K562 (cell line): Measurements from ENCODE around the gene NACA. TPM values are rescaled to one million over a fixed set of nuclear protein-coding genes. Genes with fewer than 3 reads are reported as not detected.

Source experiments
- C11orf30 ChIP-seq: fragments of 450-650 bp; IDR thresholded peaks from 2 replicates; pipeline ENCODE4 v1.6.1; 2016; ENCODE audit warnings: low read depth, mild to moderate bottlenecking
- CREB1 ChIP-seq, 2 experiments: sonication (generic) in 1 of 2; formaldehyde crosslinking in 1 of 2; IDR thresholded peaks; 2 replicates each; pipeline versions ENCODE4 v1.6.1 to v1.8.0; 2012 to 2022; ENCODE audit warnings: inconsistent platforms in 1 of 2, mild to moderate bottlenecking in 1 of 2, missing genetic modification reagents in 1 of 2, moderate library complexity in 1 of 2
- EZH2 ChIP-seq: IDR thresholded peaks from 2 replicates; pipeline ENCODE4 v1.6.1; 2012; ENCODE audit warnings: low read depth, mild to moderate bottlenecking, inconsistent platforms, low read length, borderline replicate concordance
- KAT8 ChIP-seq: fragments of 450-650 bp; IDR thresholded peaks from 2 replicates; pipeline ENCODE4 v1.6.1; 2016; ENCODE audit warnings: low read depth, mild to moderate bottlenecking
- NCOR1 ChIP-seq: fragments of 450-650 bp; IDR thresholded peaks from 2 replicates; pipeline ENCODE4 v1.6.1; 2016; ENCODE audit warnings: mild to moderate bottlenecking, moderate library complexity
- NRF1 ChIP-seq, 2 experiments: fragments of 450-650 bp; IDR thresholded peaks in 1 of 2; conservative IDR thresholded peaks in 1 of 2; 2 replicates each; pipeline ENCODE4 v1.6.1; 2014; ENCODE audit warnings: mild to moderate bottlenecking in 2 of 2
- POLR2AphosphoS5 ChIP-seq: IDR thresholded peaks from 2 replicates; pipeline ENCODE4 v1.6.1; 2011; ENCODE audit warnings: mild to moderate bottlenecking, low read depth, low read length, moderate library complexity; ENCODE audit not compliant: control insufficient read depth, insufficient read depth
- PPARD ChIP-seq: fragments of 250-450 bp; sonication (Bioruptor Pico); IDR thresholded peaks from 2 replicates; pipeline ENCODE4 v1.8.0; 2022; ENCODE audit warnings: inconsistent platforms, mild to moderate bottlenecking, moderate library complexity
- RBM34 ChIP-seq: fragments of 200-400 bp; formaldehyde crosslinking; IDR thresholded peaks from 2 replicates; pipeline ENCODE4 v1.6.1; 2018; ENCODE audit warnings: low read length, borderline replicate concordance; ENCODE audit not compliant: insufficient read depth
- SIN3A ChIP-seq, 2 experiments: fragments of 150-350 bp in 1 of 2; IDR thresholded peaks; 2 replicates each; pipeline ENCODE4 v1.6.1; 2011 to 2016; ENCODE audit warnings: borderline replicate concordance in 2 of 2, low read depth in 2 of 2, low read length in 2 of 2, mild to moderate bottlenecking in 2 of 2, moderate library complexity in 2 of 2; ENCODE audit not compliant: control insufficient read depth in 1 of 2
- SMAD1 ChIP-seq: fragments of 150-350 bp; IDR thresholded peaks from 2 replicates; pipeline ENCODE4 v1.6.1; 2014; ENCODE audit warnings: low read length, low read depth; ENCODE audit not compliant: partially characterized antibody
- SREBF2 ChIP-seq: sonication (generic); formaldehyde crosslinking; IDR thresholded peaks from 2 replicates; pipeline ENCODE4 v1.4.0; 2020; ENCODE audit warnings: mild to moderate bottlenecking, missing genetic modification reagents
- ZBED1 ChIP-seq: IDR thresholded peaks from 2 replicates; pipeline ENCODE4 v1.6.1; 2014
- polyA plus RNA-seq, 8 experiments: library from polyadenylated mRNA; depleted of rRNA in 4 of 8; stranded (reverse) in 5 of 8; unstranded in 3 of 8; fragments of >200 nt; fragmentation: Nextera tagmentation in 2 of 8; fragmentation: Illumina TruSeq in 1 of 8; extraction: Ambion mirVana in 2 of 8; extraction: Trizol in 1 of 8; gene quantifications; 2 replicates each; pipeline versions ENCODE4 v1.2.1 to v1.2.3, GENCODE V29; 2011 to 2014; ENCODE audit warnings: inconsistent platforms in 1 of 8, missing spikeins in 1 of 8
- total RNA-seq, 7 experiments: library from RNA; depleted of rRNA in 6 of 7; stranded (reverse); fragments of >200 nt in 6 of 7; fragmentation: Illumina TruSeq in 2 of 7; extraction: Trizol in 2 of 7; gene quantifications; 2 replicates each; pipeline versions ENCODE4 v1.2.1 to v1.2.3, GENCODE V29; 2011 to 2021; ENCODE audit warnings: low replicate concordance in 1 of 7
- TF ChIP-seq, protein P1 (sequence below): fragments of 250-450 bp; sonication (Bioruptor Pico); IDR thresholded peaks from 2 replicates; pipeline ENCODE4 v1.5.0; 2021; ENCODE audit warnings: mild to moderate bottlenecking, borderline replicate concordance
- TF ChIP-seq, protein P2 (sequence below): IDR thresholded peaks from 3 replicates; pipeline ENCODE4 v1.6.1; 2011; ENCODE audit warnings: borderline replicate concordance, mild to moderate bottlenecking; ENCODE audit not compliant: insufficient read length, insufficient read depth
- TF ChIP-seq, protein P3 (sequence below): fragments of 450-650 bp; formaldehyde crosslinking; IDR thresholded peaks from 2 replicates; pipeline ENCODE4 v1.4.0; 2022; ENCODE audit warnings: missing genetic modification characterization
- TF ChIP-seq, protein P4 (sequence below): fragments of 450-650 bp; IDR thresholded peaks from 2 replicates; pipeline ENCODE4 v1.6.1; 2017; ENCODE audit warnings: antibody characterized with exemption, mild to moderate bottlenecking

The NACA gene
- total and polyA plus RNA-seq, 9 of the 15 experiments (the other 6 are each of a cell fraction or from before 2014, with no cell fraction given), result 1,030 to 2,416 (median 1,645) TPM

DNA sequence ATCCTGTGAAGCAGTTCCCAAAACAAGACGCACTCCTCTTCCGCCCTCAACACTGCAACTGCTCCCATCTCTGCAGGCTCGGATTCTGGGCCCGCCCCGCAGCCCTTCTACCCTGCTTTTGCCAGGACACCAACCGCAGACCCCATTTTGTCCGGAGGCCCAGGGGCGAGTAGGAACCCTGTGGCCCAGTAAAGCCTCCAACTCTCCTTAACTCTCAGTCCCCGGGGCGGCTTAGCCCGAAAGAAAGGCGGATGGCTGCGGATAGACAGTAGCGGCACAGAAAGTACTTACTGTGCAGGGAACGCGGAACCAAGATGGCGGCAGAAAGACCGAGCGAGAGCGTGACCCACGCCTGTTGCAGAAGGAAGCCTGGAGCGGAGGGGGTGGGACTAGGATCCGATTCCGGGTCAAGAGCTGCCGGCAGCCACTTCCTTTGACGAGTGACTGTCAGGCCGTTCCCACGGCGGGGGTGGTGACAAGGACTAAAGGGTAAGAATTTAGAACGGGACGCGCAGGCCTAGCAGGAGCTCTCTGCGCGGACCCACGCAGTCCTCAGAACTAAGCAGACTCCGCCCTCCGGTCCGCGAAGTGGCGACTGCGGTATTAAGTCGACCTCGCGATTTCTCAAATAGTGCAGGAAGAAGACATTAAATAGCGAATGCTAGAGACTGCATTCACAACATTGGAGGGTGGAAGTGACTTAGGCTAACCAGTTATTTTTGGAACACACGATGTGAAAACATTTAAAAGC, at the start of gene NACA (continued):
- TF ChIP-seq, protein P1, sequence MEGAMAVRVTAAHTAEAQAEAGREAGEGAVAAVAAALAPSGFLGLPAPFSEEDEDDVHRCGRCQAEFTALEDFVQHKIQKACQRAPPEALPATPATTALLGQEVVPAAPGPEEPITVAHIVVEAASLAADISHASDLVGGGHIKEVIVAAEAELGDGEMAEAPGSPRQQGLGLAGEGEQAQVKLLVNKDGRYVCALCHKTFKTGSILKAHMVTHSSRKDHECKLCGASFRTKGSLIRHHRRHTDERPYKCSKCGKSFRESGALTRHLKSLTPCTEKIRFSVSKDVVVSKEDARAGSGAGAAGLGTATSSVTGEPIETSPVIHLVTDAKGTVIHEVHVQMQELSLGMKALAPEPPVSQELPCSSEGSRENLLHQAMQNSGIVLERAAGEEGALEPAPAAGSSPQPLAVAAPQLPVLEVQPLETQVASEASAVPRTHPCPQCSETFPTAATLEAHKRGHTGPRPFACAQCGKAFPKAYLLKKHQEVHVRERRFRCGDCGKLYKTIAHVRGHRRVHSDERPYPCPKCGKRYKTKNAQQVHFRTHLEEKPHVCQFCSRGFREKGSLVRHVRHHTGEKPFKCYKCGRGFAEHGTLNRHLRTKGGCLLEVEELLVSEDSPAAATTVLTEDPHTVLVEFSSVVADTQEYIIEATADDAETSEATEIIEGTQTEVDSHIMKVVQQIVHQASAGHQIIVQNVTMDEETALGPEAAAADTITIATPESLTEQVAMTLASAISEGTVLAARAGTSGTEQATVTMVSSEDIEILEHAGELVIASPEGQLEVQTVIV (CRISPR knock-in tag), result no peak
- TF ChIP-seq C11orf30 (peak; percentile 51), KAT8 (peak; percentile 86), POLR2AphosphoS5 (peak; percentile 96), ZBED1 (peak; percentile 81; the same call in 1 of the 2 replicates), NRF1 (conservative IDR thresholded peaks at IDR 0.05 in 1 of 2, IDR thresholded peaks at IDR 0.05 in 1 of 2) (peak; percentile 94 to 95), RBM34 (no peak), SIN3A (IDR thresholded peaks at IDR 0.05; ENCODE audit: borderline replicate concordance in 2 of 2, control insufficient read depth in 1 of 2, low read depth in 2 of 2, low read length in 2 of 2) (peak; percentile 36 to 71; a peak in 1 of 4 replicates), NCOR1 (0 out of 2 replicates have a peak, but pooled peaks have one; percentile 58), SREBF2 (CRISPR knock-in tag) (no peak), CREB1 (IDR thresholded peaks at IDR 0.05) (0 out of 2 replicates have a peak, but pooled peaks have one; percentile 15), CREB1 (CRISPR knock-in tag; IDR thresholded peaks at IDR 0.05) (peak; percentile 74), EZH2 (no peak), PPARD (CRISPR knock-in tag) (no peak), SMAD1 (peak; percentile 89)
- TF ChIP-seq, protein P2, sequence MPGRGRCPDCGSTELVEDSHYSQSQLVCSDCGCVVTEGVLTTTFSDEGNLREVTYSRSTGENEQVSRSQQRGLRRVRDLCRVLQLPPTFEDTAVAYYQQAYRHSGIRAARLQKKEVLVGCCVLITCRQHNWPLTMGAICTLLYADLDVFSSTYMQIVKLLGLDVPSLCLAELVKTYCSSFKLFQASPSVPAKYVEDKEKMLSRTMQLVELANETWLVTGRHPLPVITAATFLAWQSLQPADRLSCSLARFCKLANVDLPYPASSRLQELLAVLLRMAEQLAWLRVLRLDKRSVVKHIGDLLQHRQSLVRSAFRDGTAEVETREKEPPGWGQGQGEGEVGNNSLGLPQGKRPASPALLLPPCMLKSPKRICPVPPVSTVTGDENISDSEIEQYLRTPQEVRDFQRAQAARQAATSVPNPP, result no peak
- TF ChIP-seq, protein P3, sequence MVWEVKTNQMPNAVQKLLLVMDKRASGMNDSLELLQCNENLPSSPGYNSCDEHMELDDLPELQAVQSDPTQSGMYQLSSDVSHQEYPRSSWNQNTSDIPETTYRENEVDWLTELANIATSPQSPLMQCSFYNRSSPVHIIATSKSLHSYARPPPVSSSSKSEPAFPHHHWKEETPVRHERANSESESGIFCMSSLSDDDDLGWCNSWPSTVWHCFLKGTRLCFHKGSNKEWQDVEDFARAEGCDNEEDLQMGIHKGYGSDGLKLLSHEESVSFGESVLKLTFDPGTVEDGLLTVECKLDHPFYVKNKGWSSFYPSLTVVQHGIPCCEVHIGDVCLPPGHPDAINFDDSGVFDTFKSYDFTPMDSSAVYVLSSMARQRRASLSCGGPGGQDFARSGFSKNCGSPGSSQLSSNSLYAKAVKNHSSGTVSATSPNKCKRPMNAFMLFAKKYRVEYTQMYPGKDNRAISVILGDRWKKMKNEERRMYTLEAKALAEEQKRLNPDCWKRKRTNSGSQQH (CRISPR knock-in tag), result no peak
- TF ChIP-seq, protein P4, sequence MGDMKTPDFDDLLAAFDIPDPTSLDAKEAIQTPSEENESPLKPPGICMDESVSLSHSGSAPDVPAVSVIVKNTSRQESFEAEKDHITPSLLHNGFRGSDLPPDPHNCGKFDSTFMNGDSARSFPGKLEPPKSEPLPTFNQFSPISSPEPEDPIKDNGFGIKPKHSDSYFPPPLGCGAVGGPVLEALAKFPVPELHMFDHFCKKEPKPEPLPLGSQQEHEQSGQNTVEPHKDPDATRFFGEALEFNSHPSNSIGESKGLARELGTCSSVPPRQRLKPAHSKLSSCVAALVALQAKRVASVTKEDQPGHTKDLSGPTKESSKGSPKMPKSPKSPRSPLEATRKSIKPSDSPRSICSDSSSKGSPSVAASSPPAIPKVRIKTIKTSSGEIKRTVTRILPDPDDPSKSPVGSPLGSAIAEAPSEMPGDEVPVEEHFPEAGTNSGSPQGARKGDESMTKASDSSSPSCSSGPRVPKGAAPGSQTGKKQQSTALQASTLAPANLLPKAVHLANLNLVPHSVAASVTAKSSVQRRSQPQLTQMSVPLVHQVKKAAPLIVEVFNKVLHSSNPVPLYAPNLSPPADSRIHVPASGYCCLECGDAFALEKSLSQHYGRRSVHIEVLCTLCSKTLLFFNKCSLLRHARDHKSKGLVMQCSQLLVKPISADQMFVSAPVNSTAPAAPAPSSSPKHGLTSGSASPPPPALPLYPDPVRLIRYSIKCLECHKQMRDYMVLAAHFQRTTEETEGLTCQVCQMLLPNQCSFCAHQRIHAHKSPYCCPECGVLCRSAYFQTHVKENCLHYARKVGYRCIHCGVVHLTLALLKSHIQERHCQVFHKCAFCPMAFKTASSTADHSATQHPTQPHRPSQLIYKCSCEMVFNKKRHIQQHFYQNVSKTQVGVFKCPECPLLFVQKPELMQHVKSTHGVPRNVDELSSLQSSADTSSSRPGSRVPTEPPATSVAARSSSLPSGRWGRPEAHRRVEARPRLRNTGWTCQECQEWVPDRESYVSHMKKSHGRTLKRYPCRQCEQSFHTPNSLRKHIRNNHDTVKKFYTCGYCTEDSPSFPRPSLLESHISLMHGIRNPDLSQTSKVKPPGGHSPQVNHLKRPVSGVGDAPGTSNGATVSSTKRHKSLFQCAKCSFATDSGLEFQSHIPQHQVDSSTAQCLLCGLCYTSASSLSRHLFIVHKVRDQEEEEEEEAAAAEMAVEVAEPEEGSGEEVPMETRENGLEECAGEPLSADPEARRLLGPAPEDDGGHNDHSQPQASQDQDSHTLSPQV, result peak; percentile 64; the same call in 1 of the 2 replicates
